DND-41 (cell line): Measurements from ENCODE around the gene AHSG.
"Not testable (repeated sequence)": the region's sequence is repeated elsewhere in the genome, so short reads cannot be mapped to it uniquely, and the experiment has no call there.

Experiments used
- ATAC-seq: fragments of 200-7000 bp; cut with Tn5 transposase; 3 replicates; pipeline ENCODE4 v1.9.1; 2021; ENCODE audit warnings: low read depth; ENCODE audit not compliant: insufficient read depth
- DNase-seq: peaks from one replicate; pipeline ENCODE4 v3.0.0-alpha.2; 2020
- H2AFZ ChIP-seq: 2 replicates; pipeline ENCODE4 v1.6.0; 2012; ENCODE audit warnings: low read depth, low read length
- H3K27ac ChIP-seq: 2 replicates; pipeline ENCODE4 v1.5.1; 2012; ENCODE audit warnings: low read length, inconsistent platforms
- H3K27me3 ChIP-seq: fragments of 200-600 bp; sonication (generic); 2 replicates; pipeline ENCODE4 v1.6.0; 2012; ENCODE audit warnings: low read length, mild to moderate bottlenecking, inconsistent platforms; ENCODE audit not compliant: insufficient read depth, poor library complexity
- H3K36me3 ChIP-seq: 2 replicates; pipeline ENCODE4 v1.5.1; 2012; ENCODE audit warnings: low read length, inconsistent platforms; ENCODE audit not compliant: insufficient read depth
- H3K4me1 ChIP-seq: 2 replicates; pipeline ENCODE4 v1.5.1; 2012; ENCODE audit warnings: mild to moderate bottlenecking, low read length; ENCODE audit not compliant: insufficient read depth
- H3K4me2 ChIP-seq: 2 replicates; pipeline ENCODE4 v1.6.0; 2012; ENCODE audit warnings: mild to moderate bottlenecking, moderate library complexity, low read length, inconsistent platforms; ENCODE audit not compliant: insufficient read depth
- H3K4me3 ChIP-seq, 2 experiments: fragments of 200-600 bp in 1 of 2; shearing (Covaris generic) in 1 of 2; 2 replicates each; pipeline ENCODE4 v1.5.1; 2012 to 2016; ENCODE audit warnings: inconsistent platforms in 2 of 2, low read length in 2 of 2, mild to moderate bottlenecking in 2 of 2, low read depth in 1 of 2, moderate library complexity in 1 of 2
- H3K79me2 ChIP-seq: 2 replicates; pipeline ENCODE4 v1.6.0; 2012; ENCODE audit warnings: low read length, inconsistent platforms; ENCODE audit not compliant: insufficient read depth
- H3K9ac ChIP-seq: 2 replicates; pipeline ENCODE4 v1.6.0; 2012; ENCODE audit warnings: low read depth, mild to moderate bottlenecking, inconsistent platforms, low read length, moderate library complexity
- H3K9me3 ChIP-seq: 2 replicates; pipeline ENCODE4 v1.5.1; 2012; ENCODE audit warnings: low read length, moderate library complexity, mild to moderate bottlenecking, inconsistent platforms; ENCODE audit not compliant: insufficient read depth, severe bottlenecking
- H4K20me1 ChIP-seq: 2 replicates; pipeline ENCODE4 v1.6.0; 2012; ENCODE audit warnings: low read length; ENCODE audit not compliant: insufficient read depth
- CTCF ChIP-seq: IDR thresholded peaks from 2 replicates; pipeline ENCODE4 v1.5.1; 2012; ENCODE audit warnings: borderline replicate concordance, low read length, moderate library complexity, mild to moderate bottlenecking; ENCODE audit not compliant: poor library complexity, severe bottlenecking; ENCODE audit errors: extremely low read depth
- EZH2 ChIP-seq: IDR thresholded peaks from 3 replicates; pipeline ENCODE4 v1.6.1; 2012; ENCODE audit warnings: borderline replicate concordance, low read depth, mild to moderate bottlenecking, moderate library complexity, low read length, inconsistent platforms; ENCODE audit not compliant: severe bottlenecking

The AHSG gene

GRCh38 chr3:186567072-186567921 lies 45.6 kb upstream of the AHSG start, which contains the start of gene TBCCD1:
Gene TBCCD1 (minus strand): TSS chr3:186567339. CDS start chr3:186564329, 3,010 bp downstream.
- Histone ChIP-seq H3K9me3 (no peaks in the 10 kb centered on the region), H3K79me2 (peaks cover 79% of the 10 kb centered on the region), H3K4me1 (peaks cover 67% of the 10 kb centered on the region), H3K27me3 (no peaks in the 10 kb centered on the region), H2AFZ (peak within 1 kb of the TSS; percentile 97), H4K20me1 (peaks cover 4% of the 10 kb centered on the region; the same call in 1 of the 2 replicates), H3K4me2 (peak within 1 kb of the TSS; percentile 85), H3K27ac (peak within 1 kb of the TSS; percentile 91), H3K4me3 (peak within 1 kb of the TSS; percentile 64 to 89), H3K9ac (peak within 1 kb of the TSS; percentile 87), H3K36me3 (peaks cover 19% of the 10 kb centered on the region; the same call in 1 of the 2 replicates)
- no peak for TF ChIP-seq EZH2
- no peak for TF ChIP-seq CTCF
- peak; percentile 59 for ATAC-seq
- DNase-seq: peak; percentile 93

- not testable (repeated sequence) for H2AFZ ChIP-seq, ATAC-seq
- peak overlapping the region; percentile 82 for H3K27ac ChIP-seq
These were observed 43.5 kb upstream of the AHSG start for GRCh38 chr3:186569361-186569760.

GRCh38 chr3:186569779-186570095 lies 43.1 kb upstream of the AHSG start:
- Histone ChIP-seq H3K4me1 (peaks cover 58% of the 10 kb centered on the region), H3K36me3 (peaks cover 24% of the 10 kb centered on the region), H3K4me3 (peak overlapping the region; percentile 50 to 75), H3K9me3 (no peaks in the 10 kb centered on the region), H2AFZ (peak overlapping the region; percentile 76), H3K27me3 (no peaks in the 10 kb centered on the region), H3K4me2 (peak overlapping the region; percentile 85), H3K27ac (peak overlapping the region; percentile 82), H3K9ac (peak overlapping the region; percentile 63), H3K79me2 (peaks cover 75% of the 10 kb centered on the region), H4K20me1 (peaks cover 3% of the 10 kb centered on the region; the same call in 1 of the 2 replicates)
- no peak for ATAC-seq
- TF ChIP-seq CTCF (no peak), EZH2 (no peak)
- DNase-seq: no peak

More at GRCh38 chr3:186569361-186569760, 43.5 kb upstream of the AHSG start:
- not testable (repeated sequence) for H4K20me1 ChIP-seq, H3K9me3 ChIP-seq, H3K27me3 ChIP-seq, DNase-seq
- peak overlapping the region; percentile 63 for H3K9ac ChIP-seq
- H3K4me2 ChIP-seq: peak overlapping the region; percentile 85
- peak overlapping the region; percentile 50 to 75 for H3K4me3 ChIP-seq
- peaks cover 79% of the 10 kb centered on the region for H3K79me2 ChIP-seq
- peaks cover 20% of the 10 kb centered on the region for H3K36me3 ChIP-seq
- H3K4me1 ChIP-seq: peaks cover 58% of the 10 kb centered on the region
